ENCODE results near the gene ARID1B.

- TF ChIP-seq SRF (IDR thresholded peaks at IDR 0.05; ENCODE audit: low read depth, low read length) = no peak
- no peak for TF ChIP-seq CTCF (CRISPR knock-in tag; IDR thresholded peaks at IDR 0.05)
- TF ChIP-seq EZH2 (conservative IDR thresholded peaks at IDR 0.05; ENCODE audit: low read depth, low read length) = no peak
- TF ChIP-seq USF2 (IDR thresholded peaks at IDR 0.05; ENCODE audit: low read depth, low read length) = no peak
- TF ChIP-seq USF2 (CRISPR knock-in tag; IDR thresholded peaks at IDR 0.05; ENCODE audit: borderline replicate concordance) = no peak
- TF ChIP-seq POLR2A (IDR thresholded peaks at IDR 0.05; ENCODE audit: insufficient read depth in 1 of 2, low read depth in 2 of 2, low read length in 2 of 2) = no peak
- TF ChIP-seq ZBTB44 (CRISPR knock-in tag; IDR thresholded peaks at IDR 0.05) = no peak
- TF ChIP-seq NR2F2 (IDR thresholded peaks at IDR 0.05; ENCODE audit: borderline replicate concordance, low read depth) = no peak
- no peak for TF ChIP-seq ZNF121 (CRISPR knock-in tag; IDR thresholded peaks at IDR 0.05)
- no peak for TF ChIP-seq TBL1XR1 (IDR thresholded peaks at IDR 0.05; ENCODE audit: borderline replicate concordance, low read length, partially characterized antibody)
These were observed 178.5 kb downstream of the ARID1B start for GRCh38 chr6:156955494-156956183.
